ENCODE measurements around the gene VSTM4.

VSTM4 gene

DNA sequence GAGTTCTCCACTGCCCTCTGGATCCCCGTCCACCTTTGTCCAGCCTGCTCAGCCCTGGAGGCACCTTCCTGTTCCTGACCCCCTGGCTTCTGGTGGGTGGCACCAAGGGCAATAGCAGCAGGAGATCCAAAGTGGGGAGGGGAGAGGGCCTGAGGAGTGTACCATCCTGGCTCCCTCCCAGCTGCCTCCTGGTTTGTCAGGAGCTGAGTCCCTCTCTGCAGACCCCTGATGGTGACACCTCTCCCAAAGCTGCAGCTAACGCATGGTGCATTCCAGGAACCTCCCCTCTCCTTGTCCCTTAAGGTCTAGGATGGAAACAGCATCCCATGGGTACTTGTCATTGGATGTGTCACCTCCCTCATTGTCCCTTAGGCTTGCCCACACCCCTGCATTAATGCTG is 39.6 kb downstream of the VSTM4 start:
- no peak for DNase-seq (ENCODE audit: low spot score)
- TF ChIP-seq, protein P1, sequence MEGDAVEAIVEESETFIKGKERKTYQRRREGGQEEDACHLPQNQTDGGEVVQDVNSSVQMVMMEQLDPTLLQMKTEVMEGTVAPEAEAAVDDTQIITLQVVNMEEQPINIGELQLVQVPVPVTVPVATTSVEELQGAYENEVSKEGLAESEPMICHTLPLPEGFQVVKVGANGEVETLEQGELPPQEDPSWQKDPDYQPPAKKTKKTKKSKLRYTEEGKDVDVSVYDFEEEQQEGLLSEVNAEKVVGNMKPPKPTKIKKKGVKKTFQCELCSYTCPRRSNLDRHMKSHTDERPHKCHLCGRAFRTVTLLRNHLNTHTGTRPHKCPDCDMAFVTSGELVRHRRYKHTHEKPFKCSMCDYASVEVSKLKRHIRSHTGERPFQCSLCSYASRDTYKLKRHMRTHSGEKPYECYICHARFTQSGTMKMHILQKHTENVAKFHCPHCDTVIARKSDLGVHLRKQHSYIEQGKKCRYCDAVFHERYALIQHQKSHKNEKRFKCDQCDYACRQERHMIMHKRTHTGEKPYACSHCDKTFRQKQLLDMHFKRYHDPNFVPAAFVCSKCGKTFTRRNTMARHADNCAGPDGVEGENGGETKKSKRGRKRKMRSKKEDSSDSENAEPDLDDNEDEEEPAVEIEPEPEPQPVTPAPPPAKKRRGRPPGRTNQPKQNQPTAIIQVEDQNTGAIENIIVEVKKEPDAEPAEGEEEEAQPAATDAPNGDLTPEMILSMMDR (IDR thresholded peaks at IDR 0.05) = no peak
- Histone ChIP-seq H3K4me3 (no peak overlapping the region), H3K27ac (no peak overlapping the region)

DNA sequence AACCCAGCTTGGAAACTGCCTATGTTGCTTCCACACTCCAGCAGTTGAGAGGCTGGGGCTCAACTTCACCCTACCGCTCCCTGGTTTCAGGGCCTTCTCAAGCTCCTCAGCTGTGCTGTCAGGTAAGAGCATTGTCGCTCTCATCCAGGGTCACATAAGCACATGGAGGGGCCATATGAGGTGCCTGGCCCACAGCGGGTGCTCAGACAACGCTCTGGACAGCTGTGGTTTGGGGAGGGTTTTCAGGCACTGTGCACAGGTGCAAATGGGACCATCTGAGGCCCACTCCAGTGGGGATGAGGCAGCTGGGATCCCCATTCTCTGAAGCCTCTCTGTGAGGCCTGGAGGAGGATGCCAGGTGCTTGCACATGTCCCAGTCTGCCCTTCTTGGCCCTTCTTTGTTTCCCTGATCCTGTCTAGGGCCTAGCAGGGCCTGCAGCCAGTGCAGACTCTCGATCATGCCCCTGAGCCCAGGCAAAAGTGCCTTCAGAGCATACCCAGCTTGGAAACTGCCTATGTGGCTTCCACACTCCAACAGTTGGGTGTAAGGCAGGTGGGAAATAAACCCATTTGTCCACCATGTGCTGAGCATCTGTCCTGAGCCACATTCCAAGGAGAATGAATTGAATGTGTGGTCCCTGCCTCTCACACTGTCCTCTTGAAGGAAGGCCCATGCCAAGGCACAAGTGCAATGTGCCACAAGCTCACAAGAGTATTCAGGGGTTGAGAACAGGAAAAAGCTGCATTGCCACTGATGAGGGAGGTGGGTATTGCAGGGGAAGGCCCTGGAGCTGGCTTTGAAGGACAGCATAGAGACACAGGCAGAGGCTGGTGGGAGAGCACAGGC is 40.3 kb downstream of the VSTM4 start:
- Histone ChIP-seq H3K27ac (no peak overlapping the region), H3K4me3 (no peak overlapping the region)
- TF ChIP-seq, protein P1 (IDR thresholded peaks at IDR 0.05) = no peak
- DNase-seq (ENCODE audit: low spot score) = no peak

DNA sequence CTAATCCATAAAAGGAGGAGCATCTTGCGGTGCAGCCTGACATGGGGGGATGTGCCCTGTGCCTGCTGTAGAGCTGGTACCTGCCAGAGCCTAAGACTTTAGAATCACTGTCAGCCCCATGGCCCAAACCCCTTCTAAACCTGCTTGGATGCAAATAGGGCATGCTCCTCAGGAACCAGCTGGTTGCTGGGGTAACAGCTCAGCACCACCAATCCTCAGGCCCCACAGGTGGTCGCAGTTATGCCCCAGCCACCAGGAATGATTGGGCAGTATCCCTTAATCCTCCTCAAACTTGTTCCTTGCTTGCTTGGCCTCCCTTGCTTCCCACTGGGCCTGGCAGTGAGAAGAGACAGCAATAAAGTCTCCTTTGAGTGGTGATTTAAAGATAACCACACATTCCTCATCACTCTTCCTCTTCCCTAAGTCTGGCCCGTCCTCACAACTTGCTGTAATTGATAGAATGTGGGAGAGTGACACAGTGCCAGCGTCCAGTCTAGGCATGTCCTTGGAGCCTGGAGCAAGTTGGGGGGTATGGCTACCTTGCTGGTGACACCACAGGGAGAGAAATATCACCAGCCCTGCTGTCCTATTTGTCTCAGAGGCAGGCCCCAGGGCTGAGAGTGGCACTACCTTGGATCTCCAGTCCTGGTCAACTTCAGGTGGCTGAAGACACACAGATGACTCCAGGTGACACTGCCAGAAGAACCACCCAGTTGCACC is 43.0 kb downstream of the VSTM4 start:
- DNase-seq (ENCODE audit: low spot score) = no peak
- H3K4me3 ChIP-seq = no peak overlapping the region
- H3K27ac ChIP-seq = no peak overlapping the region
- TF ChIP-seq, protein P1 (IDR thresholded peaks at IDR 0.05) = no peak

DNA sequence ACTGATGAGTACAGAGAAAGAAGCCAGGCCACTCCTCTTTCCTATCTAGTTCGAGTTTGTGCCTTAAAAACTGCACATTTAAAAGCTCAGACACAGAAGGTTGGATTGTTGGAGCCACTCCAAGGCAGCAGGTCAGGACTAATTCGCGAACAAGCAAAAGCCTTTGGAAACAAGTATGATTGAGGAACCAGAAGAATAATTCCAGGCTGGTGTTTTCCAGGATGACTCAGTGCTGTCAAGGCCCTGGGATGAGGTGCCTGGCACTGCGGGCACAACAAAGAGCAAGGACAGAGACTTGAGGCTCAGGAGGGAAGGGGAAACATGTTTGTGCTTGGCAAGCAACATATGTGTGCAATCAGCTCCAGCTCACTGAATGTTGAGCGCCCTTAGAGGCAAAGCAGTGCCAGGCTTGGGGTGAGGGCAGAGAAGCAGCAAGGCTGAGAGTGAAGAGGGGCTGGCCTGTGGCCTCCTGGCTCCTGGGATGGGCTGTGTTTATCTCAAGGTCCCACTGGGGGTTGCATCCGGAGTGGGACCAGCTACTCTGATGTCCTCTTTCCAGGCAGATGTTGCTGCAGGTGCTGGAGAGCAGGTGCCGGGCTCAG is 44.1 kb downstream of the VSTM4 start:
- no peak for DNase-seq (ENCODE audit: low spot score)
- TF ChIP-seq, protein P1 (IDR thresholded peaks at IDR 0.05) = no peak
- H3K27ac ChIP-seq = no peak overlapping the region
- no peak overlapping the region for H3K4me3 ChIP-seq

DNA sequence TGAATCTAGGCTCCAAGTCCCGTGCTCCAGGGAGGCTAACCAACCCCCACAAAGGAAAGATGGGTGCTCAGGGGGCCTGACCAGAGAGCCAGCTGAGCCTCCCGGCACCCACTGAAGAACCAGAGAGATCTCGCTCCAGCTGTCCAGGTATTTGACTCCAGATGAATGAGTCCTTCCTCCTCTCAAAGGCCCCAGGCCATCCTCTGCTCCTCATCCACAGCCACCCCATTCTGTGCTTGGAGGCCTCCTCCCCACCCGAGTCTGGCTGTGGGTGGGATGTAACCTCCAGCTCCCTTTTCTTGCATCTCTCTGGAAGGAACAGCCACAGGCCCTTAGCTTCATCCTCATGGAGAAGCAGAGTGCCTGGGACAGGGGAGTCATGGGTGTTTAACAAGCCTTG is 44.6 kb downstream of the VSTM4 start:
- TF ChIP-seq, protein P1 (IDR thresholded peaks at IDR 0.05) = no peak
- DNase-seq (ENCODE audit: low spot score) = no peak
- no peak overlapping the region for H3K4me3 ChIP-seq
- no peak overlapping the region for H3K27ac ChIP-seq

DNA sequence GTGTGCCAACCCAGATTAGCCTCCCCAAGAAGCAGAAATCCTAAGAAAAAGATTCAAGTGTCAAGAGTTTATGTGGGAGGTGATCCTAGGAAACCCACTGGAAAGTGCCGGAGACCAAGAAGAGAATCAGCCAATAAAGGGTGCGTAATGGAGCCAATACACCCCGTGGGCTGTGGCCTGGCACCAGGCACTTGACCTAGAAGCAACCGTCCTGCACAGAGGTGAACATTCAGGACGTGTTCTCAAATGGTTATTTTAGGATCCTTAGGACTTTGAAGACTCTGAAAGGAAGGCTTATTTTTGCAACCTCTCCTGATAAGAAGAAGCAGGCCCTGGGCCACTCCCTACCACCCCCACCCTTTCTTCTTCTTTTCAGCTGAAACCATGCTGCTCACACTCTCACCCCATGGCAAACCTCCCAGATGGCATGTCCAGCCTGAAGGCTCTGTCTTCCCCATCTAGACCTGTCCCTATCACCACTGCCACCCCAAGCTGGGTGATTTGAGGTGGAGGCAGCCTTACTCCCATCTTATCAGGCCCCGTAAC is 46.6 kb downstream of the VSTM4 start:
- Histone ChIP-seq H3K4me3 (no peak overlapping the region), H3K27ac (no peak overlapping the region)
- no peak for DNase-seq (ENCODE audit: low spot score)
- TF ChIP-seq, protein P1 (IDR thresholded peaks at IDR 0.05) = no peak

Data from coronary artery (tissue), 2 donors.